Sigmoid colon (tissue), 4 donors: ENCODE results near the gene SNRNP200.

Experiments
- CTCF ChIP-seq, 4 experiments: fragments of 450-650 bp in 3 of 4; fragments of 200-600 bp in 1 of 4; IDR thresholded peaks; one replicate each; pipeline ENCODE4 v1.5.1; 2016 to 2019; ENCODE audit warnings: antibody characterized with exemption in 4 of 4, mild to moderate bottlenecking in 3 of 4, moderate library complexity in 2 of 4
- EP300 ChIP-seq, 4 donors: sonication (generic); formaldehyde crosslinking; IDR thresholded peaks; one replicate each; pipeline ENCODE4 v1.6.1; 2017; ENCODE audit warnings: antibody characterized with exemption in 4 of 4
- POLR2A ChIP-seq, 2 donors: fragments of 450-650 bp; IDR thresholded peaks; one replicate each; pipeline ENCODE4 v1.6.1; 2016; ENCODE audit warnings: antibody characterized with exemption in 2 of 2, mild to moderate bottlenecking in 2 of 2, moderate library complexity in 2 of 2

GRCh38 chr2:96329874-96330273 is 24.5 kb upstream of the SNRNP200 start:
- TF ChIP-seq CTCF (IDR thresholded peaks at IDR 0.05) (no peak), EP300 (IDR thresholded peaks at IDR 0.05) (no peak), POLR2A (IDR thresholded peaks at IDR 0.05) (no peak)
